Measurements from ENCODE around the gene TALDO1. TPM values are rescaled to one million over a fixed set of nuclear protein-coding genes. Genes with fewer than 3 reads are reported as not detected.
A peak's percentile ranks its signal among the peaks of the same experiment; 100 is the strongest.
"Not testable (repeated sequence)": the region's sequence is repeated elsewhere in the genome, so short reads cannot be mapped to it uniquely, and the experiment has no call there.

The TALDO1 gene
- total RNA-seq, 1 donor from 2014 or later: 61.0 TPM

- DNase-seq: no peak
Observed at GRCh38 chr11:737366-737765, 9.9 kb upstream of the TALDO1 start.

- not testable (repeated sequence) for DNase-seq
Observed at GRCh38 chr11:737899-738298, 9.4 kb upstream of the TALDO1 start.

GRCh38 chr11:742156-742546 lies 5.1 kb upstream of the TALDO1 start:
- DNase-seq: no peak

- DNase-seq: no peak
Observed at GRCh38 chr11:742571-743201, 4.6 kb upstream of the TALDO1 start.

GRCh38 chr11:745428-745827 lies 1.8 kb upstream of the TALDO1 start:
- no peak for DNase-seq

- DNase-seq: peak; percentile 65
Observed at GRCh38 chr11:746289-747157, 741 bp upstream of the TALDO1 start.

- no peak for DNase-seq
Observed at GRCh38 chr11:748007-748359, 719 bp downstream of the TALDO1 start.

- DNase-seq: no peak
Observed at GRCh38 chr11:749731-750130, 2.5 kb downstream of the TALDO1 start.

- DNase-seq: no peak
Observed at GRCh38 chr11:760236-760635, 13.0 kb downstream of the TALDO1 start.

- DNase-seq: no peak
Observed at GRCh38 chr11:761526-762108, 14.4 kb downstream of the TALDO1 start.

GRCh38 chr11:762421-763072 lies 15.3 kb downstream of the TALDO1 start:
- peak; percentile 68 for DNase-seq

- no peak for DNase-seq
Observed at GRCh38 chr11:763073-763463, 15.8 kb downstream of the TALDO1 start.

GRCh38 chr11:763549-764321 lies 16.5 kb downstream of the TALDO1 start:
- DNase-seq: no peak

- no peak for DNase-seq
Observed at GRCh38 chr11:764322-765024, 17.2 kb downstream of the TALDO1 start.

GRCh38 chr11:765025-765801 lies 17.9 kb downstream of the TALDO1 start:
- no peak for DNase-seq

GRCh38 chr11:765802-766091 lies 18.5 kb downstream of the TALDO1 start:
- DNase-seq: no peak

- DNase-seq: no peak
Observed at GRCh38 chr11:766106-766935, 19.1 kb downstream of the TALDO1 start.

- DNase-seq: no peak
Observed at GRCh38 chr11:766936-767210, 19.6 kb downstream of the TALDO1 start.

- DNase-seq: no peak
Observed at GRCh38 chr11:767238-767637, 20.0 kb downstream of the TALDO1 start.

GRCh38 chr11:769887-770641 lies 22.8 kb downstream of the TALDO1 start:
- DNase-seq: no peak
